Fibroblast of the aortic adventitia (primary cell): ENCODE results near the gene C1QTNF12. TPM values are rescaled to one million over a fixed set of nuclear protein-coding genes. Genes with fewer than 3 reads are reported as not detected.

Source experiments
- DNase-seq: peaks from one replicate; pipeline ENCODE4 v3.0.0-alpha.2; 2010; ENCODE audit warnings: low read depth
- H3K4me3 ChIP-seq: 2 replicates; pipeline ENCODE4 v1.5.1; 2011; ENCODE audit warnings: low read depth, mild to moderate bottlenecking, control low read depth, low read length, moderate library complexity
- total RNA-seq: library from RNA; depleted of rRNA; stranded (reverse); fragments of >200 nt; gene quantifications from 2 replicates; pipeline ENCODE4 v1.2.3, GENCODE V29; 2012; ENCODE audit warnings: low replicate concordance
- TF ChIP-seq, protein P1 (sequence below): IDR thresholded peaks from 2 replicates; pipeline ENCODE4 v1.5.1; 2011; ENCODE audit warnings: mild to moderate bottlenecking, low read length, control low read depth, inconsistent platforms; ENCODE audit not compliant: insufficient read depth

C1QTNF12 gene
- total RNA-seq, 1 donor = 1.4 TPM

GRCh38 chr1:1211541-1212441 lies 34.7 kb downstream of the C1QTNF12 start:
- no peak for DNase-seq
- no peak overlapping the region for H3K4me3 ChIP-seq
- TF ChIP-seq, protein P1, sequence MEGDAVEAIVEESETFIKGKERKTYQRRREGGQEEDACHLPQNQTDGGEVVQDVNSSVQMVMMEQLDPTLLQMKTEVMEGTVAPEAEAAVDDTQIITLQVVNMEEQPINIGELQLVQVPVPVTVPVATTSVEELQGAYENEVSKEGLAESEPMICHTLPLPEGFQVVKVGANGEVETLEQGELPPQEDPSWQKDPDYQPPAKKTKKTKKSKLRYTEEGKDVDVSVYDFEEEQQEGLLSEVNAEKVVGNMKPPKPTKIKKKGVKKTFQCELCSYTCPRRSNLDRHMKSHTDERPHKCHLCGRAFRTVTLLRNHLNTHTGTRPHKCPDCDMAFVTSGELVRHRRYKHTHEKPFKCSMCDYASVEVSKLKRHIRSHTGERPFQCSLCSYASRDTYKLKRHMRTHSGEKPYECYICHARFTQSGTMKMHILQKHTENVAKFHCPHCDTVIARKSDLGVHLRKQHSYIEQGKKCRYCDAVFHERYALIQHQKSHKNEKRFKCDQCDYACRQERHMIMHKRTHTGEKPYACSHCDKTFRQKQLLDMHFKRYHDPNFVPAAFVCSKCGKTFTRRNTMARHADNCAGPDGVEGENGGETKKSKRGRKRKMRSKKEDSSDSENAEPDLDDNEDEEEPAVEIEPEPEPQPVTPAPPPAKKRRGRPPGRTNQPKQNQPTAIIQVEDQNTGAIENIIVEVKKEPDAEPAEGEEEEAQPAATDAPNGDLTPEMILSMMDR = no peak

- DNase-seq = no peak
- no peak overlapping the region for H3K4me3 ChIP-seq
- TF ChIP-seq, protein P1 = no peak
Measured at GRCh38 chr1:1210726-1211540, 35.6 kb downstream of the C1QTNF12 start.

- TF ChIP-seq, protein P1 = no peak
- DNase-seq = no peak
- no peak overlapping the region for H3K4me3 ChIP-seq
Measured at GRCh38 chr1:1208713-1209433, 37.6 kb downstream of the C1QTNF12 start.

DNA sequence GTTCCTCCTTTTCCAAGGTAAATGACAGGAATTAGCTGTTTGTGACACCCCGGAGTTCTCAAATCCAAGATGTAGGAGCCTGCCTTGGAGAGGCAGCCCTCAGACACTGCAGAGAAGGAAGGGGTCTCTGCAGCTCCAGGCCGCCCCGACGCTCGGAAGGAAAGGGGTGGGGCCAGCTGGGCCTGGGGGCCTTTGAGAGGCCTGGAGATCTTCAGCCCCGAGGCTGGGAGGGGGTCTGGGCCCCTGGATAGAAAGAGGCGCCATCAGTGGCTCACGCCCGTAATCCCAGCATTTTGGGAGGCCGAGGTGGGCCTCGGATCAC lies 39.0 kb downstream of the C1QTNF12 start:
- TF ChIP-seq, protein P1 = no peak
- DNase-seq = no peak

GRCh38 chr1:1206966-1207531 lies 39.5 kb downstream of the C1QTNF12 start:
- DNase-seq = no peak
- TF ChIP-seq, protein P1 = no peak
- H3K4me3 ChIP-seq = no peak overlapping the region

More for the DNA sequence above, 39.0 kb downstream of the C1QTNF12 start:
- no peak overlapping the region for H3K4me3 ChIP-seq

DNA sequence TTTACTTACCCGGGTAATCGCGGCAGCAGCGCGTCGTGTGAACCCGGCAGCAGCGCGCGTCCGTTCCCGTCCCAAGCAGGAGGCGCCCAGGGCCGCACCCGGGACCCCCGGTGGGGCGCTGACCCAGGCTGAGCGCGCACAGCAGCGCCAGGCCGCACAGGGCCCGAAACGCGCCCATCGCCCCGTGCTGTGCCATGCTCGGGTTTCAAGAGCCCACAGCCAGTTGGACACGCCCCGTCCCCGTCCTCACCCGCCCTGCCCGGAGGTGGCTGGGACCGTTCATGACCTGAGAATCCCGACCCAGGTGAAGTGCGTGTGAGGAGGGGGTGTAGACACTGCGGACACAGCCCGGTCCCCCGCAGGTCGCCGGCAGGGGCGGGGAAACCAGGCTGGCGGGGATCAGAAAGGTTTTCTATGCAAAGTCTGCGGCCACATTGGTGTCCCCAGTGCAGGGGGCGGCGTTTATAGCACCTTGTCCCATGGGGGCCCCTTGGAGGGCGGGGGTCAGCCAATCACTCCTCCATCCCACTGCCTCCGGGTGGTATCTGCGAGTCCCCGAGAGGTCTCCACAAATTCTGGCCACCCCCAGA lies 40.1 kb downstream of the C1QTNF12 start, which contains the start of gene TNFRSF18:
Gene TNFRSF18, minus strand, starts transcription at position 217 of the 590 bp plus-strand sequence. Its CDS starts 21 bp downstream, at position 196.
- no peak for DNase-seq
- H3K4me3 ChIP-seq = no peak within 1 kb of the TSS
- TF ChIP-seq, protein P1 = no peak
